Endothelial cell (in vitro differentiated cells): ENCODE measurements around the gene EPB41L4A. TPM values are rescaled to one million over a fixed set of nuclear protein-coding genes. Genes with fewer than 3 reads are reported as not detected.

Experiments
- DNase-seq: peaks from one replicate; pipeline ENCODE4 v3.0.0; 2021; ENCODE audit warnings: low spot score
- H3K27ac Mint-ChIP-seq: one replicate; pipeline ENCODE4 v1.8.0; 2021; ENCODE audit warnings: mixed read lengths, inconsistent platforms; ENCODE audit not compliant: unreplicated experiment
- H3K27me3 Mint-ChIP-seq: one replicate; pipeline ENCODE4 v1.8.0; 2021; ENCODE audit warnings: mild to moderate bottlenecking, moderate library complexity, mixed read lengths, inconsistent platforms; ENCODE audit not compliant: unreplicated experiment
- H3K36me3 Mint-ChIP-seq: one replicate; pipeline ENCODE4 v1.8.0; 2021; ENCODE audit warnings: mild to moderate bottlenecking, low read depth, mixed read lengths, inconsistent platforms; ENCODE audit not compliant: unreplicated experiment
- H3K4me1 Mint-ChIP-seq: one replicate; pipeline ENCODE4 v1.8.0; 2021; ENCODE audit warnings: mild to moderate bottlenecking, mixed read lengths, inconsistent platforms; ENCODE audit not compliant: unreplicated experiment
- H3K4me3 Mint-ChIP-seq: one replicate; pipeline ENCODE4 v1.8.0; 2021; ENCODE audit warnings: mild to moderate bottlenecking, mixed read lengths, inconsistent platforms; ENCODE audit not compliant: unreplicated experiment
- H3K9me3 Mint-ChIP-seq: one replicate; pipeline ENCODE4 v1.8.0; 2021; ENCODE audit warnings: mixed read lengths, inconsistent platforms; ENCODE audit not compliant: unreplicated experiment
- total RNA-seq: library from RNA; stranded (reverse); fragmentation: NEBNext Ultra II Directional; extraction: Animal tissue kit (Norgen Biotek cat#: 25700); gene quantifications from one replicate; pipeline ENCODE4 v1.2.1, GENCODE V29; 2021; ENCODE audit not compliant: unreplicated experiment
- TF ChIP-seq, protein P1 (sequence below): fragments of 200-600 bp; sonication (generic); IDR thresholded peaks from one replicate; pipeline ENCODE4 v1.5.0; 2021; ENCODE audit warnings: antibody characterized with exemption; ENCODE audit not compliant: unreplicated experiment

Gene EPB41L4A
- total RNA-seq, 1 donor from 2014 or later: 50.6 TPM

DNA sequence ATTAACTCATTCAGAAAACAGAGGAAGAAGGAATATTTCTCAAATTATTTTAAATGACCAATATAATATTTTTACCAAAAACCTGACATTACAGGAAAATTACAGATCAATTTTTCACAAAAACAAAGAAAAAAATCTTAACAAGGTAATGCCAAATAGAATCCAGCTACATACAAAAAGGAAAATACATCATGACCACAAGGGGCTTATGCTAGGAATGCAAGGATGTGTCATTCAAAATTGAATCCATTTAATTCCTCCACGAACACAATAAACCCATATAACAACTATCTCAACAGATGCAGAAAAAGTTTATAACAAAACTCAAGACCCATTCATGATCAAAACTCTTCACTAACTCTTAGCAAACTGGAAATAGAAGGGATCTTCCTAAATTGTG, 239.8 kb downstream of the EPB41L4A start:
- no peak overlapping the region for H3K27ac Mint-ChIP-seq
- no peak for DNase-seq
- TF ChIP-seq, protein P1, sequence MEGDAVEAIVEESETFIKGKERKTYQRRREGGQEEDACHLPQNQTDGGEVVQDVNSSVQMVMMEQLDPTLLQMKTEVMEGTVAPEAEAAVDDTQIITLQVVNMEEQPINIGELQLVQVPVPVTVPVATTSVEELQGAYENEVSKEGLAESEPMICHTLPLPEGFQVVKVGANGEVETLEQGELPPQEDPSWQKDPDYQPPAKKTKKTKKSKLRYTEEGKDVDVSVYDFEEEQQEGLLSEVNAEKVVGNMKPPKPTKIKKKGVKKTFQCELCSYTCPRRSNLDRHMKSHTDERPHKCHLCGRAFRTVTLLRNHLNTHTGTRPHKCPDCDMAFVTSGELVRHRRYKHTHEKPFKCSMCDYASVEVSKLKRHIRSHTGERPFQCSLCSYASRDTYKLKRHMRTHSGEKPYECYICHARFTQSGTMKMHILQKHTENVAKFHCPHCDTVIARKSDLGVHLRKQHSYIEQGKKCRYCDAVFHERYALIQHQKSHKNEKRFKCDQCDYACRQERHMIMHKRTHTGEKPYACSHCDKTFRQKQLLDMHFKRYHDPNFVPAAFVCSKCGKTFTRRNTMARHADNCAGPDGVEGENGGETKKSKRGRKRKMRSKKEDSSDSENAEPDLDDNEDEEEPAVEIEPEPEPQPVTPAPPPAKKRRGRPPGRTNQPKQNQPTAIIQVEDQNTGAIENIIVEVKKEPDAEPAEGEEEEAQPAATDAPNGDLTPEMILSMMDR: no peak
- H3K27me3 Mint-ChIP-seq: no peaks in the 10 kb centered on the region
- H3K36me3 Mint-ChIP-seq: peaks cover 12% of the 10 kb centered on the region
- H3K4me3 Mint-ChIP-seq: no peak overlapping the region
- no peaks in the 10 kb centered on the region for H3K9me3 Mint-ChIP-seq
- peaks cover 3% of the 10 kb centered on the region for H3K4me1 Mint-ChIP-seq

DNA sequence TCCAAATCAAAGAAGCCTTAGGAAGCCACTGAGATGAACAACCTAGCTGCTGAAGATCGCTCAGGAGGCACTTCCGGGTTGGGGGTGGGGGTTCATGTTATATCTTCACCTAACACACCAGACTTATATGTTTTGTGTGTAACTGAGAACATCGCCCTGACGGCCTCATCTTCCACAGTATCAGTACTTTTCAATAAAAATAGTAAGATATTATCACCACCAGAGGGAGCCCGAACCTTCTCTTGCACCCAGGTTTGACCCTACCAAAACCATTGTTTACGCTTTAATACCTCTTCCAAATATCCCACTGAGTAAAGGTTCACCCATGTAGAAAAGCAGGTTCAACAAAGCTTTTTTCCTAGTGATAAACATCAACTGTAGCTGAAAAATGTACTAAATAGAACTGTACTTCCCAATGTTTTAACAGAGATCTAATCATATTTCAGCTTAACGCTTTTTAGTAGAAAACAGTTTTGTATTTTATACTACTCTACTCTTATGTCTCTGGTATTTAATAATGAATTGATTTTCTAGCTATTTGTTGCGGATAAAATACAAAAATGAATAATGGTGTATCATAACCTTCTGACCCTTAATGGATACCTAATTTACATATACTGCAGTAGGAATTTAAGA, 244.0 kb downstream of the EPB41L4A start:
- Mint-ChIP-seq H3K9me3 (no peaks in the 10 kb centered on the region), H3K4me1 (no peaks in the 10 kb centered on the region), H3K4me3 (no peak overlapping the region), H3K27me3 (no peaks in the 10 kb centered on the region), H3K27ac (no peak overlapping the region), H3K36me3 (peaks cover 7% of the 10 kb centered on the region)
- TF ChIP-seq, protein P1: peak; percentile 89
- DNase-seq: peak; percentile 37

- no peak for DNase-seq
- Mint-ChIP-seq H3K27me3 (peaks cover 8% of the 10 kb centered on the region), H3K27ac (no peak overlapping the region), H3K4me3 (no peak overlapping the region), H3K9me3 (no peaks in the 10 kb centered on the region), H3K36me3 (peaks cover 36% of the 10 kb centered on the region), H3K4me1 (peaks cover 6% of the 10 kb centered on the region)
- TF ChIP-seq, protein P1: no peak
These were observed 253.0 kb downstream of the EPB41L4A start for GRCh38 chr5:112165897-112166737.

DNA sequence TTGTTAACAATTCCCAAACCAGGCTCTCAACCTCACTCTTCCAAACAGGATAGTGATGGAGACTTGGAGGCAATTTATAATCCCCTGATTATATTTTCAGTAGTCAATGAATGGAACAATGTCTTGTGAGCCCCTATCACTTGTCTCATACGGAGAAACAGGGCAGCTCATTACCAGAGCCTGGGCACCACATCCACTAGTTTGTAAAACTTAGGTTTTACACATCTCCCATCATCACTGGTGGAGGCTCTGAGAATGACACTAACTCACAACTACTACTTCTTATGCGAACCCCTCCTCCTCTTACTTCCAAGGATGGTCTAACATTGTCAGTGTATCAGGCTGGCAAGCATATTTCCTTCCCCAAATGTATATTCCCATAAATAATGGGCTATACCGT, 253.7 kb downstream of the EPB41L4A start:
- H3K27ac Mint-ChIP-seq: no peak overlapping the region
- H3K4me1 Mint-ChIP-seq: peaks cover 8% of the 10 kb centered on the region
- no peak overlapping the region for H3K4me3 Mint-ChIP-seq
- H3K9me3 Mint-ChIP-seq: no peaks in the 10 kb centered on the region
- DNase-seq: no peak
- H3K27me3 Mint-ChIP-seq: peaks cover 8% of the 10 kb centered on the region
- H3K36me3 Mint-ChIP-seq: peaks cover 36% of the 10 kb centered on the region
- TF ChIP-seq, protein P1: no peak

DNA sequence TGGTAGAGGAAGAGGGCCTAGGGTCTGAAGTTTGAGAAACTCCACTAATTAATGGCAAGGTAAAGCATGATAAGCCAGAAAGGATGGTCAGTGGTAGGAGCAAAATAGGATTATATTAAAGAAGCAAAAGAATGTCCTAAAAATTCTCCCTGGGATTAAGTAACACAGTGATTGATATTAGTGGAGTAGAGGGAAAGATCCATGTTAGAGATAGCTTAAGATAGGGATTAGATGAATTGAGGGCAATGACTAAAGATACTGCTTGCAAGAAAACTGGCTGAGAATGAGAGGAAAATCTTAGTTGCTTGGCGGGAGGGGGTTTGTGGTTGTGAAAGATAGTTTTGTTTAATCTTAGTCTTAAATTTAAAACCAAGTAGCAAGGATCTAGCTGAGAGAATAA, 255.6 kb downstream of the EPB41L4A start:
- Mint-ChIP-seq H3K4me3 (peak overlapping the region; percentile 56), H3K9me3 (no peaks in the 10 kb centered on the region), H3K27ac (peak overlapping the region; percentile 19), H3K4me1 (peaks cover 17% of the 10 kb centered on the region), H3K27me3 (peaks cover 8% of the 10 kb centered on the region), H3K36me3 (peaks cover 34% of the 10 kb centered on the region)
- TF ChIP-seq, protein P1: no peak
- DNase-seq: no peak
